ENCODE data around the gene IFIH1. TPM values are rescaled to one million over a fixed set of nuclear protein-coding genes. Genes with fewer than 3 reads are reported as not detected.

IFIH1 gene
- total and polyA plus RNA-seq, 2 donors (not counting 3 experiments of a cell fraction or from before 2014, with no cell fraction given), result 1.3 to 6.9 TPM

DNA sequence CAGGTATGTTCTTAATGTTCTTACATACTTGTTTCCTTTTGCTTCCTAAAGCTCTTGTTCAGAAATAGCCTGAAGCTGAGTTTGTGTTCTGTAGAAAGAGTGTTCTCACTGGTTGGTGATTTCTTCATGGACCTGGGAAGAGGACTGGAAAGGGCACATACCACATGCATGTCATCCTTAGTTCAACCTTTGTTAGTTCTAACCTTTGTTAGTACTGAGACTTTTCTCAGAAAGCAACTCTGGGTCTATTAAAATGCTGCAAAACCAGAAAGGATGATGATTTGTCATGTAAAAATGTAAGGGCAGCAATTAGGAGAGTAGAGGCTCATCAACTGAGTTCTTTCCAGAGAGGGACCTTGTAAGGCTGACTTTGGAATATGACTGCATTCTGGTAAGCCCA, 72.7 kb downstream of the IFIH1 start:
- Histone ChIP-seq H4K20me1 (replicated peaks; ENCODE audit: control insufficient read depth, extremely low read depth, insufficient read depth, low read length) (no peaks in the 10 kb centered on the region), H3K9me1 (replicated peaks; ENCODE audit: control insufficient read depth, extremely low read depth, insufficient read depth, low read length) (no peaks in the 10 kb centered on the region), H3K36me3 (ENCODE audit: control insufficient read depth in 2 of 2, extremely low read depth in 1 of 2, insufficient read depth in 2 of 2, low read length in 2 of 2) (no peaks in the 10 kb centered on the region), H3K27me3 (ENCODE audit: control insufficient read depth in 2 of 2, insufficient read depth in 2 of 2, low read length in 2 of 2) (no peaks in the 10 kb centered on the region), H3K4me2 (ENCODE audit: insufficient read depth, low read length) (no peak overlapping the region), H3K4me3 (replicated peaks in 1 of 3; ENCODE audit: insufficient read depth in 1 of 3, low read depth in 1 of 3, low read length in 3 of 3) (no peak overlapping the region), H3K27ac (ENCODE audit: insufficient read depth, low read depth, low read length) (no peak overlapping the region), H3K79me2 (ENCODE audit: control insufficient read depth, insufficient read depth, low read length) (no peaks in the 10 kb centered on the region), H3K9me3 (replicated peaks; ENCODE audit: control insufficient read depth, insufficient read depth, low read length) (no peaks in the 10 kb centered on the region), H2AFZ (ENCODE audit: low read depth, low read length) (peak overlapping the region; percentile 21), H3K9ac (replicated peaks; ENCODE audit: extremely low read depth, insufficient read depth, low read length) (no peak overlapping the region), H3K4me1 (ENCODE audit: control insufficient read depth, extremely low read depth, insufficient read depth, low read length) (peaks cover 19% of the 10 kb centered on the region)
- BruUV-seq (replicated peaks), result no TSS peak
- intact Hi-C loops (cut with micrococcal nuclease), result no loop called here
- CTCF ChIA-PET, result interaction anchor here (1.3 to 2.8 kb wide), 4 partner anchors 10 to 52 kb away, joined by 5 to 22 read pairs (median 12); no protein-coding TSS in a partner anchor
- dilution Hi-C loops (cut with MboI; ENCODE audit: extremely low pct_ligation_motif_present, low sequenced_read_pairs), result no loop called here
- no peak for FAIRE-seq
- POLR2A ChIA-PET, result no interaction called here
- TF ChIP-seq POLR2A (IDR thresholded peaks at IDR 0.05; ENCODE audit: low read depth, low read length) (no peak), JUN (IDR thresholded peaks at IDR 0.05; ENCODE audit: borderline replicate concordance, insufficient read depth, insufficient read length, low read depth) (no peak), EZH2 (IDR thresholded peaks at IDR 0.05; ENCODE audit: borderline replicate concordance, low read depth, low read length, severe bottlenecking) (no peak), MYC (IDR thresholded peaks at IDR 0.05; ENCODE audit: low read depth, low read length) (no peak), POLR2AphosphoS5 (IDR thresholded peaks at IDR 0.05; ENCODE audit: insufficient read depth, low read depth, low read length) (no peak), FOS (IDR thresholded peaks at IDR 0.05; ENCODE audit: borderline replicate concordance, insufficient read depth, low read length) (no peak), GATA2 (IDR thresholded peaks at IDR 0.05; ENCODE audit: insufficient read depth, insufficient read length, low read depth, low read length) (no peak)
- TF ChIP-seq, protein P1, sequence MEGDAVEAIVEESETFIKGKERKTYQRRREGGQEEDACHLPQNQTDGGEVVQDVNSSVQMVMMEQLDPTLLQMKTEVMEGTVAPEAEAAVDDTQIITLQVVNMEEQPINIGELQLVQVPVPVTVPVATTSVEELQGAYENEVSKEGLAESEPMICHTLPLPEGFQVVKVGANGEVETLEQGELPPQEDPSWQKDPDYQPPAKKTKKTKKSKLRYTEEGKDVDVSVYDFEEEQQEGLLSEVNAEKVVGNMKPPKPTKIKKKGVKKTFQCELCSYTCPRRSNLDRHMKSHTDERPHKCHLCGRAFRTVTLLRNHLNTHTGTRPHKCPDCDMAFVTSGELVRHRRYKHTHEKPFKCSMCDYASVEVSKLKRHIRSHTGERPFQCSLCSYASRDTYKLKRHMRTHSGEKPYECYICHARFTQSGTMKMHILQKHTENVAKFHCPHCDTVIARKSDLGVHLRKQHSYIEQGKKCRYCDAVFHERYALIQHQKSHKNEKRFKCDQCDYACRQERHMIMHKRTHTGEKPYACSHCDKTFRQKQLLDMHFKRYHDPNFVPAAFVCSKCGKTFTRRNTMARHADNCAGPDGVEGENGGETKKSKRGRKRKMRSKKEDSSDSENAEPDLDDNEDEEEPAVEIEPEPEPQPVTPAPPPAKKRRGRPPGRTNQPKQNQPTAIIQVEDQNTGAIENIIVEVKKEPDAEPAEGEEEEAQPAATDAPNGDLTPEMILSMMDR (IDR thresholded peaks at IDR 0.05; ENCODE audit: extremely low read depth in 1 of 2, insufficient read depth in 1 of 2, low read depth in 1 of 2, low read length in 2 of 2), result no peak
- TF ChIP-seq, protein P2, sequence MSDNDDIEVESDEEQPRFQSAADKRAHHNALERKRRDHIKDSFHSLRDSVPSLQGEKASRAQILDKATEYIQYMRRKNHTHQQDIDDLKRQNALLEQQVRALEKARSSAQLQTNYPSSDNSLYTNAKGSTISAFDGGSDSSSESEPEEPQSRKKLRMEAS (IDR thresholded peaks at IDR 0.05; ENCODE audit: insufficient read depth, insufficient read length), result no peak
- DNase-seq (ENCODE audit: low read depth, low spot score), result no peak

Data from endothelial cell of umbilical vein (primary cell).